IMR-90 (cell line): ENCODE data around the gene LRIG1. TPM values are rescaled to one million over a fixed set of nuclear protein-coding genes. Genes with fewer than 3 reads are reported as not detected.

Source experiments
- ATAC-seq: fragments of 200-7000 bp; cut with Tn5 transposase; 2 replicates; pipeline ENCODE4 v1.9.1; 2020; ENCODE audit warnings: low read depth, mild to moderate bottlenecking, moderate library complexity
- BruUV-seq: library from RNA; stranded (reverse); fragments of 400-500 nt; replicated peaks from 2 replicates; lab custom pipeline; 2021; lab: Mats Ljungman, UMichigan
- CTCF ChIA-PET: fragments of 300-600 bp; formaldehyde crosslinking; extraction: SDS; loops from one replicate; lab custom pipeline; 2021; ENCODE audit warnings: antibody characterized with exemption; lab: Yijun Ruan, JAX
- POLR2A ChIA-PET: fragments of 300-600 bp; sonication (Branson Sonifier 250); formaldehyde crosslinking; loops from one replicate; lab custom pipeline; 2022; ENCODE audit warnings: antibody characterized with exemption; ENCODE audit not compliant: unreplicated experiment; lab: Charles Lee
- DNase-seq: peaks from one replicate; pipeline ENCODE4 v3.0.0; 2013
- H2AFZ ChIP-seq: replicated peaks from 2 replicates; pipeline ENCODE3; 2013; ENCODE audit warnings: low read length, mild to moderate bottlenecking; ENCODE audit not compliant: poor library complexity
- H2AK5ac ChIP-seq: 2 replicates; pipeline ENCODE4 v1.6.1; 2013; ENCODE audit warnings: low read depth, low read length, inconsistent platforms
- H2AK9ac ChIP-seq: replicated peaks from 2 replicates; pipeline ENCODE3; 2013; ENCODE audit warnings: mild to moderate bottlenecking, low read depth, low read length, moderate library complexity; ENCODE audit not compliant: poor library complexity
- H2BK120ac ChIP-seq: 2 replicates; pipeline ENCODE4 v1.6.1; 2013; ENCODE audit warnings: low read depth, low read length, inconsistent platforms
- H2BK15ac ChIP-seq: 3 replicates; pipeline ENCODE4 v1.6.1; 2013; ENCODE audit warnings: low read depth, low read length, inconsistent platforms
- H2BK20ac ChIP-seq: 2 replicates; pipeline ENCODE4 v1.6.1; 2013; ENCODE audit warnings: low read depth, mild to moderate bottlenecking, inconsistent platforms, low read length, moderate library complexity
- H2BK5ac ChIP-seq: 2 replicates; pipeline ENCODE4 v1.6.1; 2013; ENCODE audit warnings: mild to moderate bottlenecking, low read depth, low read length, inconsistent platforms; ENCODE audit not compliant: poor library complexity, severe bottlenecking
- H3K14ac ChIP-seq: replicated peaks from 2 replicates; pipeline ENCODE4 v1.6.1; 2013; ENCODE audit warnings: low read depth, low read length, inconsistent platforms
- H3K18ac ChIP-seq: 2 replicates; pipeline ENCODE4 v1.6.1; 2013; ENCODE audit warnings: low read depth, low read length, control low read depth
- H3K23ac ChIP-seq: 2 replicates; pipeline ENCODE4 v1.6.1; 2013; ENCODE audit warnings: low read depth, low read length, inconsistent platforms
- H3K27ac ChIP-seq: 2 replicates; pipeline ENCODE4 v1.5.1; 2013; ENCODE audit warnings: mild to moderate bottlenecking, control low read depth, low read length; ENCODE audit not compliant: insufficient read depth
- H3K27me3 ChIP-seq: 2 replicates; pipeline ENCODE4 v1.6.1; 2013; ENCODE audit warnings: low read length; ENCODE audit not compliant: control insufficient read depth, insufficient read depth
- H3K36me3 ChIP-seq: 2 replicates; pipeline ENCODE4 v1.6.1; 2013; ENCODE audit warnings: low read length, mixed read lengths; ENCODE audit not compliant: control insufficient read depth, insufficient read depth
- H3K4ac ChIP-seq: 2 replicates; pipeline ENCODE4 v1.6.1; 2013; ENCODE audit warnings: low read depth, low read length, inconsistent platforms
- H3K4me1 ChIP-seq: 2 replicates; pipeline ENCODE4 v1.6.1; 2013; ENCODE audit warnings: low read length, mixed read lengths; ENCODE audit not compliant: control insufficient read depth, insufficient read depth
- H3K4me2 ChIP-seq: 2 replicates; pipeline ENCODE4 v1.6.1; 2013; ENCODE audit warnings: low read depth, mild to moderate bottlenecking, control low read depth, low read length, moderate library complexity
- H3K4me3 ChIP-seq: 2 replicates; pipeline ENCODE4 v1.5.1; 2013; ENCODE audit warnings: low read depth, mild to moderate bottlenecking, control low read depth, low read length, moderate library complexity; ENCODE audit not compliant: insufficient read depth
- H3K56ac ChIP-seq: 2 replicates; pipeline ENCODE4 v1.6.1; 2013; ENCODE audit warnings: low read length, inconsistent platforms; ENCODE audit not compliant: insufficient read depth; ENCODE audit errors: extremely low read depth
- H3K79me1 ChIP-seq, 2 experiments: 2 replicates each; pipeline ENCODE4 v1.6.1; 2013; ENCODE audit warnings: low read length in 2 of 2, inconsistent platforms in 1 of 2, low read depth in 1 of 2
- H3K9ac ChIP-seq: 2 replicates; pipeline ENCODE4 v1.6.1; 2013; ENCODE audit warnings: low read depth, low read length, control low read depth
- H3K9me1 ChIP-seq: 2 replicates; pipeline ENCODE4 v1.6.1; 2013; ENCODE audit warnings: low read length, inconsistent platforms; ENCODE audit not compliant: insufficient read depth
- H3K9me3 ChIP-seq: 2 replicates; pipeline ENCODE4 v1.6.1; 2013; ENCODE audit warnings: low read length; ENCODE audit not compliant: control insufficient read depth, insufficient read depth
- H4K20me1 ChIP-seq: 2 replicates; pipeline ENCODE4 v1.6.1; 2013; ENCODE audit warnings: low read length, inconsistent platforms; ENCODE audit not compliant: insufficient read depth
- H4K5ac ChIP-seq: 2 replicates; pipeline ENCODE4 v1.6.1; 2013; ENCODE audit warnings: mild to moderate bottlenecking, low read depth, low read length, control low read depth
- H4K8ac ChIP-seq, 2 experiments: 2 replicates each; pipeline ENCODE4 v1.6.1; 2013; ENCODE audit warnings: low read depth in 2 of 2, low read length in 2 of 2, control low read depth in 1 of 2, inconsistent platforms in 1 of 2
- H4K91ac ChIP-seq: 2 replicates; pipeline ENCODE4 v1.6.1; 2013; ENCODE audit warnings: low read depth, low read length, inconsistent platforms; ENCODE audit not compliant: insufficient read depth
- CHD1 ChIP-seq: IDR thresholded peaks from 2 replicates; pipeline ENCODE4 v1.6.1; 2012; ENCODE audit warnings: low read depth, low read length, improper control_type of control experiment
- RAD21 ChIP-seq: IDR thresholded peaks from 2 replicates; pipeline ENCODE4 v1.6.1; 2012; ENCODE audit warnings: low read length, improper control_type of control experiment
- RFX5 ChIP-seq: IDR thresholded peaks from 2 replicates; pipeline ENCODE4 v1.8.0; 2012; ENCODE audit warnings: low read depth, mild to moderate bottlenecking, low read length, moderate library complexity
- WGBS, 2 experiments: methylation state at CpG; one replicate each; pipeline versions ENCODE4 v1.1.5 to v1.1.7; 2013; ENCODE audit warnings: missing lambda C conversion rate in 2 of 2; ENCODE audit not compliant: insufficient read length in 1 of 2; ENCODE audit errors: extremely low coverage in 2 of 2; 5-methylcytosine and 5-hydroxymethylcytosine counted together
- dilution Hi-C: fragments of 300-500 bp; cut with HindIII; formaldehyde crosslinking; loops from one replicate; pipeline ENCODE4 v1.14.3; 2018; ENCODE audit warnings: low sequenced_read_pairs; ENCODE audit not compliant: unreplicated experiment
- in situ Hi-C: fragments of 300-500 bp; cut with MboI; formaldehyde crosslinking; loops from 3 replicates; pipeline ENCODE4 v1.14.3; 2019; ENCODE audit warnings: low sequenced_read_pairs, inconsistent platforms, mixed read lengths
- intact Hi-C: fragments of 100-400 bp; cut with micrococcal nuclease; formaldehyde crosslinking; loops from 2 replicates; pipeline ENCODE4 v1.10.0; 2022
- polyA plus RNA-seq, 3 experiments: library from polyadenylated mRNA; depleted of rRNA; stranded (reverse); fragments of >200 nt; gene quantifications; 2 replicates each; pipeline ENCODE4 v1.2.3, GENCODE V29; 2012; ENCODE audit warnings: low replicate concordance in 1 of 3
- total RNA-seq: library from RNA; depleted of rRNA; stranded (reverse); fragments of >200 nt; gene quantifications from 2 replicates; pipeline ENCODE4 v1.2.3, GENCODE V29; 2012
- TF ChIP-seq, protein P1 (sequence below): fragments of 150-350 bp; IDR thresholded peaks from 2 replicates; pipeline ENCODE4 v1.6.1; 2016; ENCODE audit warnings: low read depth, mild to moderate bottlenecking, low read length, moderate library complexity, borderline replicate concordance

LRIG1 gene
- total and polyA plus RNA-seq, 2 of the 4 experiments (the other 2 are of a cell fraction): 62.8 to 87.8 TPM

DNA sequence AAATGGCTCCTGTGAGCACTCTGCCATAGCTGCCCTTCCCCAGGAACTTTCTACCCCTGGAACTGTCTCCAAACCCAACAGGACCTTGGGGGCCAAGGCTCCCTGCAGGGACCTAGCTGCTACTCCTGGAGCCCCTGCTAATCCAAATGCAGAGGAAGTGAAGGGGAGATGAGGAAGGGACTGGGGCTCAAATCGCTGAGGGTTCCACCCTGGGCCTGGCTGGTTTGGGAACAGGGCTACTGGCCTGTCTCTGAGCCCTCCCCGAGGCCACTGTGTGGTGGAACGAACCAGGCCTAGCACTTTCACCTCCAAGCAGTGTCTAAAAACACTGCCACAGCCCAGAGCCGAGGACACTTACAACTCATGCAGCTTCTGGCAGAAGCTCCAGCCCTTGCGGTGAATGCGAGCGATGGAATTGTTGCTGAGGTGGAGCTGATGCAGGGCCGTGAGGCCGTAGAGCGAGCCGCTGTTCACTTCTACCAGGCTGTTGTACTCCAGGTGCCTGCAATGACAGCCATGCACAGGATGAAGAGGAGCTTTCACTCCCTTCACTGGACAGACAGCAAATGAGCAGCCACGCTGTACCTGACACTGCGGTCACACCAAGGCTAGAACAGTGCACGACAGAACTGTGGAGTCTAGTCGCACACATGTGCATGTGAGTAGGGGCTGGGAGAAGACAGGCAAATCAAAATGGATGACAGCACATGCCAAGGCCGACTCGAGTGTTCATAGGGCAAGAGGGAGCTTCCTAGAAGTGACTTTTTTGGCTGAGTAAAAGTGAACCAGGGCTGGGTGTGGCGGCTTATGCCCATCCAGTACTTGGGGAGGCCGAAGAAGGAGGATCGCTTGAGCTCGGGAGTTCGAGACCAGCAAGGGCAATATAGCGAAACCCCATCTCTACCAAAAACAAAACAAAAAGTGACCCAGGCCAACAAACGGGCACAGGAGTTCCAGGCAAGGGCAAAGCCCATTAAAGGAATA lies 90.8 kb downstream of the LRIG1 start:
- Histone ChIP-seq H3K4ac (peak overlapping the region; percentile 64), H2AFZ (no peak overlapping the region), H2BK20ac (0 out of 2 replicates have a peak overlapping the region, but pooled peaks have one; percentile 39), H3K23ac (no peak overlapping the region), H2BK120ac (peak overlapping the region; percentile 26; the same call in 1 of the 2 replicates), H2AK5ac (peak overlapping the region; percentile 90), H3K4me1 (peaks cover 25% of the 10 kb centered on the region), H2BK5ac (no peak overlapping the region), H3K79me1 (peaks cover 0 to 47% of the 10 kb centered on the region in 2 experiments; a peak in 3 of 4 replicates), H3K9ac (no peak overlapping the region), H3K56ac (no peak overlapping the region), H3K36me3 (peaks cover 64% of the 10 kb centered on the region), H3K4me3 (no peak overlapping the region), H3K14ac (no peak overlapping the region; the same call in 1 of the 2 replicates), H2BK15ac (peak overlapping the region; percentile 45; the same call in 1 of the 3 replicates), H4K8ac (peak overlapping the region in 1 of 2 experiments; percentile 33; a peak in 1 of 4 replicates), H4K5ac (no peak overlapping the region), H3K18ac (no peak overlapping the region), H3K4me2 (no peak overlapping the region), H3K9me3 (no peaks in the 10 kb centered on the region), H3K27me3 (no peaks in the 10 kb centered on the region), H2AK9ac (peak overlapping the region; percentile 20), H4K91ac (peak overlapping the region; percentile 2; the same call in 1 of the 2 replicates), H4K20me1 (no peaks in the 10 kb centered on the region; the same call in 1 of the 2 replicates), H3K27ac (no peak overlapping the region), H3K9me1 (peaks cover 14% of the 10 kb centered on the region)
- dilution Hi-C loops (no loop called here), in situ Hi-C loops (loop anchor here (5.0 to 10.0 kb wide), 3 partner anchors 135 to 407 kb away; no protein-coding TSS in a partner anchor), intact Hi-C loops (loop anchor here (10.0 kb wide), 2 partner anchors 185 to 325 kb away; no protein-coding TSS in a partner anchor)
- no TSS peak for BruUV-seq
- WGBS, 2 experiments: 97% methylated on average over 5 of the region's 24 CpGs; no CpG with 5 or more reads in 1 of the 2 experiments
- TF ChIP-seq CHD1 (no peak), RFX5 (no peak), RAD21 (no peak)
- TF ChIP-seq, protein P1, sequence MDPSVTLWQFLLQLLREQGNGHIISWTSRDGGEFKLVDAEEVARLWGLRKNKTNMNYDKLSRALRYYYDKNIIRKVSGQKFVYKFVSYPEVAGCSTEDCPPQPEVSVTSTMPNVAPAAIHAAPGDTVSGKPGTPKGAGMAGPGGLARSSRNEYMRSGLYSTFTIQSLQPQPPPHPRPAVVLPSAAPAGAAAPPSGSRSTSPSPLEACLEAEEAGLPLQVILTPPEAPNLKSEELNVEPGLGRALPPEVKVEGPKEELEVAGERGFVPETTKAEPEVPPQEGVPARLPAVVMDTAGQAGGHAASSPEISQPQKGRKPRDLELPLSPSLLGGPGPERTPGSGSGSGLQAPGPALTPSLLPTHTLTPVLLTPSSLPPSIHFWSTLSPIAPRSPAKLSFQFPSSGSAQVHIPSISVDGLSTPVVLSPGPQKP: no peak
- POLR2A ChIA-PET: no interaction called here
- ATAC-seq (no peak), DNase-seq (no peak)
- CTCF ChIA-PET: interaction anchor here (0.7 to 0.8 kb wide), 2 partner anchors 173 to 406 kb away, joined by 3 read pairs; no protein-coding TSS in a partner anchor
